ENCODE measurements around the gene GDPD3. TPM values are rescaled to one million over a fixed set of nuclear protein-coding genes. Genes with fewer than 3 reads are reported as not detected.

GDPD3 gene
- total and polyA plus RNA-seq, 2 of the 13 experiments (the other 11 are each of a cell fraction or from before 2014, with no cell fraction given) = 18.7 to 20.6 TPM

DNA sequence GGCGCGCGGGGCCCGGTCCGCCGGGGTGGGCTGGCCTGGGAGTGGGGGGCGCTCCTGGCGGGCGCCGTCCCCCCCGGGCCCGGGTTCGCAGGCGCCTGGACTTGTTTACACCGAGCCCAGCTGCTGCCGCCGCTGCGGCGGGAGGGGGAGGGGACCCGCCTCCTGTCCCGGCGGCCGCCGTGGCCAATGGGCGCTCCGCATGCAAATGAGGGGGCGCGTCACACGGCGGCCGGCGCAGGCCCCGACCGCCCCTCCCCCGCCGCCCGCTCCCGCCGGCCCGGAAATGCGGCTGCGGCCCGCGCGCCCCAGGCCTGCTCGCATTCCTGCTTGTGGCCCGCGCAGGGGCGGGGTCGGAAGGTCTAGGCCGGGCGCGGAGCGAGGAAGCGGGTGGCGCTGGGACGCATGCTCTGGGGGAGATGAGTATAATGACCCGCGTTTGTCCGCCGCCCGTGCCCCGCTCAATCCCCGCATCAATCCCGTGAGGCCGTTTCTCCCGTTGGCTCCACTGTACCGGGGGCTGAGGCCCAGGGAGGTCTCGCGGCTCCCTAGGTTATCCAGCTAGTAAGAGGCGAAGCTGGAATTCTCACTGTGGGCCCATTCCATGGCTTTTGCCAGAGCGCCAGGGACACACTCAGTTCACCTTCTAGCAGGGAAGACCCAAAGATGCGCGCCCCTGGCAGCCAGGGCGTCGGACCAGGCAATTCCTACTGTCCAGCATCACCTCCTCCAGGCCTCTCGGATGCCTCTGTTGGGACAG, 17.1 kb downstream of the GDPD3 start, which contains the start of gene YPEL3:
TSS of gene YPEL3 (minus strand) at position 109 of the 757 bp plus-strand sequence. CDS start 731 bp downstream, outside the sequence.
- intact Hi-C loops (cut with micrococcal nuclease; ENCODE audit: unreplicated experiment) = no loop called here
- Histone ChIP-seq H3K9me3 (ENCODE audit: low read length) (peaks cover 12% of the 10 kb centered on the region), H3K4me1 (ENCODE audit: insufficient read depth, low read length) (peaks cover 42% of the 10 kb centered on the region), H3K27me3 (ENCODE audit: control insufficient read depth in 1 of 2, insufficient read depth in 2 of 2, low read length in 2 of 2) (no peaks in the 10 kb centered on the region; a peak in 1 of 5 replicates), H3K4me2 (ENCODE audit: low read depth, low read length) (peak within 1 kb of the TSS; percentile 96), H3K27ac (ENCODE audit: extremely low read length, insufficient read depth, low read length) (peak within 1 kb of the TSS; percentile 53), H3K4me3 (replicated peaks in 1 of 3; ENCODE audit: insufficient read depth in 1 of 3, low read depth in 2 of 3, low read length in 3 of 3) (peak within 1 kb of the TSS; percentile 57 to 82 (median 74)), H3K79me2 (ENCODE audit: insufficient read depth, low read length) (no peaks in the 10 kb centered on the region), H4K20me1 (ENCODE audit: insufficient read depth, low read length) (no peaks in the 10 kb centered on the region), H2AFZ (ENCODE audit: low read length) (no peak within 1 kb of the TSS), H3K9ac (ENCODE audit: insufficient read depth, low read depth, low read length) (peak within 1 kb of the TSS; percentile 72), H3K36me3 (replicated peaks in 1 of 2; ENCODE audit: control insufficient read depth in 1 of 2, insufficient read depth in 2 of 2, low read length in 2 of 2) (no peaks in the 10 kb centered on the region; a peak in 1 of 5 replicates)
- CTCF ChIA-PET (ENCODE audit: low intra/inter-chr PET ratio, low total read pairs) = no interaction called here
- FAIRE-seq (no peak), DNase-seq (ENCODE audit: low spot score) (peak; percentile 80), ATAC-seq (peak; percentile 62)
- in situ Hi-C loops (cut with HindIII; ENCODE audit: extremely low pct_ligation_motif_present, low pct_unique_long_range_greater_than_20kb) = loop anchor here (25.0 kb wide), 1 partner anchor 541 kb away; no protein-coding TSS in a partner anchor
- POLR2A ChIA-PET = interaction anchor here (0.6 to 3.0 kb wide), 7 partner anchors 9 to 170 kb away, joined by 3 to 18 read pairs (median 4); partner anchors contain the start of genes ALDOA, CORO1A and PPP4C
- WGBS (ENCODE audit: low lambda C conversion rate) = 38% methylated on average over 26 of the region's 77 CpGs
- BruUV-seq (replicated peaks) = TSS peak; percentile 81
- TF ChIP-seq HHEX (CRISPR knock-in tag; IDR thresholded peaks at IDR 0.05) (no peak), MEIS1 (CRISPR knock-in tag; IDR thresholded peaks at IDR 0.05; ENCODE audit: borderline replicate concordance) (no peak), ZNF720 (CRISPR knock-in tag; IDR thresholded peaks at IDR 0.05) (no peak), PPARG (CRISPR knock-in tag; conservative IDR thresholded peaks at IDR 0.05) (no peak), THAP11 (CRISPR knock-in tag; IDR thresholded peaks at IDR 0.05) (peak; percentile 79), TRAFD1 (CRISPR knock-in tag; IDR thresholded peaks at IDR 0.05; ENCODE audit: borderline replicate concordance) (no peak), AGO1 (IDR thresholded peaks at IDR 0.05; ENCODE audit: low read depth, low read length, poor library complexity, severe bottlenecking) (no peak), REXO4 (CRISPR knock-in tag; IDR thresholded peaks at IDR 0.05; ENCODE audit: borderline replicate concordance) (no peak), MTF1 (CRISPR knock-in tag; IDR thresholded peaks at IDR 0.05) (no peak), ZUFSP (CRISPR knock-in tag; IDR thresholded peaks at IDR 0.05; ENCODE audit: borderline replicate concordance) (no peak), IKZF4 (CRISPR knock-in tag; IDR thresholded peaks at IDR 0.05; ENCODE audit: borderline replicate concordance, low read depth, not compliant biosample characterization) (no peak), USF2 (IDR thresholded peaks at IDR 0.05; ENCODE audit: low read depth, low read length) (no peak), USF2 (CRISPR knock-in tag; IDR thresholded peaks at IDR 0.05; ENCODE audit: borderline replicate concordance) (no peak), AHR (CRISPR knock-in tag; IDR thresholded peaks at IDR 0.05) (peak; percentile 36; the same call in 1 of the 2 replicates), SMAD1 (CRISPR knock-in tag; IDR thresholded peaks at IDR 0.05; ENCODE audit: borderline replicate concordance, low read depth) (no peak)
- TF ChIP-seq, protein P1, sequence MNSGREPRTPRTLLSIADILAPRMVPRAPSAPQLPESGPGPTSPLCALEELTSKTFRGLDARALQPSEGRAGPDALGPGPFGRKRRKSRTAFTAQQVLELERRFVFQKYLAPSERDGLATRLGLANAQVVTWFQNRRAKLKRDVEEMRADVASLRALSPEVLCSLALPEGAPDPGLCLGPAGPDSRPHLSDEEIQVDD (CRISPR knock-in tag; IDR thresholded peaks at IDR 0.05; ENCODE audit: borderline replicate concordance) = no peak
- TF ChIP-seq, protein P2, sequence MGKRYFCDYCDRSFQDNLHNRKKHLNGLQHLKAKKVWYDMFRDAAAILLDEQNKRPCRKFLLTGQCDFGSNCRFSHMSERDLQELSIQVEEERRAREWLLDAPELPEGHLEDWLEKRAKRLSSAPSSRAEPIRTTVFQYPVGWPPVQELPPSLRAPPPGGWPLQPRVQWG (CRISPR knock-in tag; IDR thresholded peaks at IDR 0.05; ENCODE audit: borderline replicate concordance, low read depth) = no peak

Measured in HepG2 (cell line).